Measurements from ENCODE around the gene PRSS57.

The PRSS57 gene

DNA sequence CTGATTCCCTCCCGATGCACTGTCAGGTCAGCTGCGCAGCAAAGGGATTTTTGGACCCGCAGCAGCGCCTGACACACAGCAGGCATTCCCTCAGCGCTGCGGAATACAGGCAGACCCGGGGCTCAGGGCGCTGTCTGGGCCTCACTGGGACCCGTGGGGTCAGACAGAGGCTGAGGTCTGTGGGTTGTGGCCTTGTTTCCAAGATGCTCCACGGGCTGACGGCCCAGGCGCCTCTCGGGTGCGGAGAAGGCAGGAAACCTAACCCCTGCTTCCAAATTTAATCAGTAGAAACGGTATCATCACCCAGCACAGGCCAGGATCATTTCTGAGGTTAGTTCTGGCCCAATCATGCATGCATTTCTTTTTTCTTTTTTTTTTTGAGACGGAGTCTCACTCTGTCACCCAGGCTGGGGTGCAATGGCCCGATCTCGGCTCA, 31.6 kb downstream of the PRSS57 start:
- Histone ChIP-seq H3K36me3 (peaks cover 3% of the 10 kb centered on the region), H3K4me1 (ENCODE audit: control insufficient read depth in 1 of 2, insufficient read depth in 1 of 2, low read depth in 1 of 2, low read length in 1 of 2) (peaks cover 76 to 81% of the 10 kb centered on the region in 2 experiments), H3K27ac (peak overlapping the region; percentile 92), H3K4me3 (ENCODE audit: low read depth in 1 of 2, low read length in 1 of 2) (peak overlapping the region; percentile 69 to 76), H3K9me3 (no peaks in the 10 kb centered on the region), H3K27me3 (no peaks in the 10 kb centered on the region)
- TF ChIP-seq CTCF (IDR thresholded peaks at IDR 0.05): no peak

DNA sequence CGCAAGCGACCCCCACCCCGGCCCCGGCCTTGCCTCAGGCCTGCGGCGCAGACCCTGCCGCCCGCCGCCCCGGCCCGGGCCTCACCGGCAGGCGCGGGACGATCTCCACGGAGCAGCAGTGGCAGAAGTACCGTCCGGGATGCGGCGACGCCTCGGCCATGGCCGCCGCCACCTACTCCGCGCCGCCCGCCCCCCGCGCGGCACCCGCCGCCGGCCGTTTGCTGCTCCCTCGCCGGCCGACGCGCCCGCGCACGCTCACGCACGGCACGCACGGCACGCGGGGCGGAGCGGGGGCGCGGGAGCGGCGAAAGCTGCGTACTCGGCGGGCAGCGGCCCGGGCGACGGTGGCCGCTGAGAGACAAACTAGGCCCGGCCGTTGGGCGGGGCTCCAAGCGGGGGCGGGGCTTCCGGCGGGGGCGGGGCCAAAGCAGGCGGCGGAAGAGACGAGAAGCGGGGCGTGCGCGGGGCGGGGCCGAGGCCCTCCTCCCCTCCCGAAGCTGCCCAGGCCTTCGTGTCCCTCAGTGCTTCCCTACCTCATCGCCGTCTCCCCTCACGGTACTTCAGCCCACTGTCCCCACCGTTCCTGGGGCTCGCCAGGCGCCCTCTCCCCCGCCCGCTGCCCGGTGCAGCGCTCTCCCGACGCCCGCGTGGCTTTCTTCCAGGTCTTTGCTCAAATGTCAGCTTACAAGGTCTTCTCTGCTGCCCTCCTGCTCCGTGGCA, 32.1 kb downstream of the PRSS57 start, which contains the start of gene RNF126:
TSS of gene RNF126 (minus strand) at position 253 of the 720 bp plus-strand sequence. CDS start at position 160, 93 bp downstream.
- Histone ChIP-seq H3K4me3 (ENCODE audit: low read depth in 1 of 2, low read length in 1 of 2) (peak within 1 kb of the TSS; percentile 76 to 81), H3K27ac (peak within 1 kb of the TSS; percentile 92), H3K36me3 (peaks cover 8% of the 10 kb centered on the region), H3K4me1 (ENCODE audit: control insufficient read depth in 1 of 2, insufficient read depth in 1 of 2, low read depth in 1 of 2, low read length in 1 of 2) (peaks cover 72 to 75% of the 10 kb centered on the region in 2 experiments), H3K9me3 (no peaks in the 10 kb centered on the region), H3K27me3 (no peaks in the 10 kb centered on the region)
- peak; percentile 25 for TF ChIP-seq CTCF (IDR thresholded peaks at IDR 0.05)

DNA sequence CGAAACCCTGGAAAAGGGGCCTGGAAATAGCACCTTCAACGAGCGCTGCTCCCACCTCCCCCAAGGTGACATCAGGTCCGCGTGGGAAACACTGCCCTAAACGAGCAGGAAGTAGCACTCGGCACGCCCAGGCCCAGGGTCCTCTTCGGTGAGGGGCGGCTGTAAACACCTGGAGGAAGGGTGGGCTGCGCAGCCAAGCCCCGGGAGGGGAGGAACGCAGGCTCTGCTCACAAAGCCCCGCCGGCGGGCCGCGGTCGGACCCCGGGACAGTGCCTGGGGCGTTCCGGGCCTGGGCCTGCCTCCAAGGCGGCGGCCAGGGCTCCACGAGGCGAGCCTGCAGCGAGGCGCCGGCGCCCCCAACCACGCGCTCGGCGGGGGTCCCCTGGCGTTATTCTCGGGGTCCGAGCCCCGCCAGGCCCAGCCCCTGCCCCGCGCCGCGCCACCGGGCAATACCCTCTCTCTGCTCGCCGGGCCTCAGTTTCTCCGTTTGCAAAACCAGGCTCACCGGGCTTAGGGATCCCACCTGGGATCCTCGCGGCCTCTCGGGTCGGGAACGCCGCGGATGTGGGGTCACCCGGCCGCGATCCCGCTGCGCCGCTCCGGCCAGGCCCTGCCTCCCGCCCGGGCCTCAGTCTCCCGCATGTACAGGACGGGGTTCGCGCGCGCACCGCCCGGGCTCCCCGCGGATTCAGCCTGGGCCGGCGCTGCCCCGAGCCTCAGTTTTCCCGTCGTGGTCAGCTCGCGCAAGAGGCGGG, 32.9 kb downstream of the PRSS57 start:
- Histone ChIP-seq H3K4me3 (ENCODE audit: low read depth in 1 of 2, low read length in 1 of 2) (peak overlapping the region; percentile 76 to 81), H3K27ac (peak overlapping the region; percentile 92), H3K4me1 (ENCODE audit: control insufficient read depth in 1 of 2, insufficient read depth in 1 of 2, low read depth in 1 of 2, low read length in 1 of 2) (peaks cover 65 to 68% of the 10 kb centered on the region in 2 experiments), H3K27me3 (no peaks in the 10 kb centered on the region), H3K36me3 (peaks cover 13% of the 10 kb centered on the region), H3K9me3 (no peaks in the 10 kb centered on the region)
- TF ChIP-seq CTCF (IDR thresholded peaks at IDR 0.05): no peak

DNA sequence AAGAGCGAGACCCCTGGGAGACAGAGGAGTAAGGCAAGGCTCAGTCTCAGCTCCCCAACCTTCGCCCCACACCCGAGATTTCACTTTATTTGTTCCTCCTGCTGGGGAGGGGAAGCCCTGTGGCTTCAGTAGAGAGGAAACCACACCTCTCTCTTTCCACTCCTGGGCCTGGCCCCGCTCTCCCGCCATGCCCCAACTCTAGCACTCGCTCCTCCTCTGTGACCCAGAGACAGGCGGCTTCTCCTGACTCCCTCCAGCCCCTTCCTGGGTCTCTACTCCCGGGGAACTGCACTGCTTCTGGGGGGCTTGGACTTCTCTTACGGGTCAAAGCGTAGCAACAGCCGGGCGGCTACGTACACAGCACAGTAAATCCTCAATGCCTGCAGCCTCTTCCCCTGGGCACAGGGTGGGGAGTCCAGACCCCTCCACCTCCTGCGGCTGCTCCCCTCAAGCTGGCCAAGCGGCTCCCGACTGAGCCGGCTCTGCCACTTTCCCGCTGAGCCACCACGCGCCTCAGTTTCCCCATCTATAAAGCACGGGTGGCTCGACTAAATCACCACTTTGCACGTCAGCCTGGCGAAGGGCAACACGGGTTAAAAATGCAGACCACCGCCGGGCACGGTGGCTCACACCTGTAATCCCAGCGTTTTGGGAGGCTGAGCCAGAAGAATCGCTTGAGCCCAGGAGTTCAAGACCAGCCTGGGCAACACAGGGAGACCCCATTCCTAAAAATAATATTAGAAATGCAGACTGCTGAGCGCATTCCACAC, 33.6 kb downstream of the PRSS57 start:
- Histone ChIP-seq H3K27me3 (no peaks in the 10 kb centered on the region), H3K4me3 (ENCODE audit: low read depth in 1 of 2, low read length in 1 of 2) (peak overlapping the region; percentile 76 to 81), H3K36me3 (peaks cover 16% of the 10 kb centered on the region), H3K9me3 (no peaks in the 10 kb centered on the region), H3K27ac (peak overlapping the region; percentile 92), H3K4me1 (ENCODE audit: control insufficient read depth in 1 of 2, insufficient read depth in 1 of 2, low read depth in 1 of 2, low read length in 1 of 2) (peaks cover 57 to 60% of the 10 kb centered on the region in 2 experiments)
- no peak for TF ChIP-seq CTCF (IDR thresholded peaks at IDR 0.05)

DNA sequence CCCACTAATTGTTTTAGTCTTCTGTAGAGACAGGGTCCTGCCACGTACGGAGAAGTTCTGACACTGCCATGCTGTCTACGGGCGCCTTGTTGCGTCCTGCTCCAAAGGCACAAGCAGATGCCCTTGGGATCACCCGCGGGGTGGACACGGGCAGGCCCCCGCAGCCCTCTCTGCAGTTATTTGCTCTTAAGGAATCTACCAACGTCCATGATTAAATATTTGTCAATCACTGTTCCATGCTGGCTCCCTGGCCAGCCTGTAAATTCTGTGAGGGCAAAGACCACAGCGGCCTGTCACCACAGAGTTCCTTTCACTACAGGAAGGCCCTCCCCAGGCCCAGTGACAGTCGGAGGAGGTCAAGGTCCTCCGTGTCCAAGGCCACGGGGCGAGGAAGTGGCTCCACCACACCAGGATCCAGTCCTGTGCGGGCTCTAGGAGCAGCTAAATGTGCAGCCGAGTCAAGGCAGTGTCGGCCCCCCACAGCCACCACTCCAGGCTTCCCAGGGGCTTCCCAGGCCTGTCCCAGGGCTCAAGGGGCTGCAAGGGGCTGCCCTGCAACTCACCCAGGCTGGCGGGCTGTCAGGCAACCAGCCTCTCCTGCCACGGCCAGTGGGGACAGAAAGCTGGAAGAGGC, 34.3 kb downstream of the PRSS57 start:
- H3K9me3 ChIP-seq: no peaks in the 10 kb centered on the region
- H3K4me1 ChIP-seq (ENCODE audit: control insufficient read depth in 1 of 2, insufficient read depth in 1 of 2, low read depth in 1 of 2, low read length in 1 of 2): peaks cover 54 to 57% of the 10 kb centered on the region in 2 experiments
- H3K27me3 ChIP-seq: no peaks in the 10 kb centered on the region
- peak overlapping the region; percentile 76 to 81 for H3K4me3 ChIP-seq (ENCODE audit: low read depth in 1 of 2, low read length in 1 of 2)
- H3K27ac ChIP-seq: peak overlapping the region; percentile 92
- TF ChIP-seq CTCF (IDR thresholded peaks at IDR 0.05): no peak
- peaks cover 16% of the 10 kb centered on the region for H3K36me3 ChIP-seq
